ENCODE data around the gene SENP7. TPM values are rescaled to one million over a fixed set of nuclear protein-coding genes. Genes with fewer than 3 reads are reported as not detected.
"Not testable (repeated sequence)": the region's sequence is repeated elsewhere in the genome, so short reads cannot be mapped to it uniquely, and the experiment has no call there.

Gene SENP7
- total RNA-seq = 26.0 and 27.7 TPM in 2 replicates
- long read RNA-seq, full-length matches to known transcripts = 5 of 31 reads
- long read RNA-seq, partial matches to known transcripts = 12 of 31 reads
- long read RNA-seq, other reads (novel, unspliced or antisense) = 14 of 31 reads

- H3K4me1 Mint-ChIP-seq (ENCODE audit: unreplicated experiment) = peaks cover 30% of the 10 kb centered on the region
- peak; percentile 92 for DNase-seq (ENCODE audit: extremely low spot score, unreplicated experiment)
- H3K27ac Mint-ChIP-seq (ENCODE audit: unreplicated experiment) = peak within 1 kb of the TSS; percentile 99
- peak within 1 kb of the TSS; percentile 99 for H3K4me3 Mint-ChIP-seq (ENCODE audit: unreplicated experiment)
- peaks cover 12% of the 10 kb centered on the region for H3K27me3 Mint-ChIP-seq (ENCODE audit: unreplicated experiment)
- peaks cover 7% of the 10 kb centered on the region for H3K36me3 Mint-ChIP-seq (ENCODE audit: unreplicated experiment)
- no peak for TF ChIP-seq CTCF (IDR thresholded peaks at IDR 0.05)
- no peaks in the 10 kb centered on the region for H3K9me3 Mint-ChIP-seq (ENCODE audit: unreplicated experiment)
Observed at GRCh38 chr3:101512646-101513418, at the start of gene SENP7. TSS of gene SENP7 (minus strand) at chr3:101513212. CDS start at chr3:101513130, 82 bp downstream.

GRCh38 chr3:101561630-101562328 is 48.8 kb upstream of the SENP7 start, which contains the start of gene TRMT10C:
TSS of gene TRMT10C (plus strand) at chr3:101561868. CDS start at chr3:101564782, 2,914 bp downstream.
- Mint-ChIP-seq H3K27ac (ENCODE audit: unreplicated experiment) (peak within 1 kb of the TSS; percentile 98), H3K9me3 (ENCODE audit: unreplicated experiment) (peaks cover 3% of the 10 kb centered on the region), H3K4me1 (ENCODE audit: unreplicated experiment) (peaks cover 20% of the 10 kb centered on the region), H3K4me3 (ENCODE audit: unreplicated experiment) (peak within 1 kb of the TSS; percentile 98), H3K27me3 (ENCODE audit: unreplicated experiment) (peaks cover 6% of the 10 kb centered on the region), H3K36me3 (ENCODE audit: unreplicated experiment) (peaks cover 23% of the 10 kb centered on the region)
- peak; percentile 95 for DNase-seq (ENCODE audit: extremely low spot score, unreplicated experiment)
- no peak for TF ChIP-seq CTCF (IDR thresholded peaks at IDR 0.05)

- H3K27me3 Mint-ChIP-seq (ENCODE audit: unreplicated experiment) = peaks cover 36% of the 10 kb centered on the region
- no peak overlapping the region for H3K27ac Mint-ChIP-seq (ENCODE audit: unreplicated experiment)
- no peak for DNase-seq (ENCODE audit: extremely low spot score, unreplicated experiment)
- no peaks in the 10 kb centered on the region for H3K36me3 Mint-ChIP-seq (ENCODE audit: unreplicated experiment)
- TF ChIP-seq CTCF (IDR thresholded peaks at IDR 0.05) = no peak
- H3K9me3 Mint-ChIP-seq (ENCODE audit: unreplicated experiment) = peaks cover 3% of the 10 kb centered on the region
- no peak overlapping the region for H3K4me3 Mint-ChIP-seq (ENCODE audit: unreplicated experiment)
- H3K4me1 Mint-ChIP-seq (ENCODE audit: unreplicated experiment) = peaks cover 2% of the 10 kb centered on the region
Observed at GRCh38 chr3:101556064-101556463, 43.1 kb upstream of the SENP7 start.

- H3K4me3 Mint-ChIP-seq (ENCODE audit: unreplicated experiment); H3K9me3 Mint-ChIP-seq (ENCODE audit: unreplicated experiment); H3K27ac Mint-ChIP-seq (ENCODE audit: unreplicated experiment); H3K4me1 Mint-ChIP-seq (ENCODE audit: unreplicated experiment); H3K36me3 Mint-ChIP-seq (ENCODE audit: unreplicated experiment); DNase-seq (ENCODE audit: extremely low spot score, unreplicated experiment): not testable (repeated sequence)
- H3K27me3 Mint-ChIP-seq (ENCODE audit: unreplicated experiment) = peaks cover 38% of the 10 kb centered on the region
Observed at GRCh38 chr3:101553381-101553780, 40.4 kb upstream of the SENP7 start.

GRCh38 chr3:101551359-101552081 is 38.5 kb upstream of the SENP7 start:
- DNase-seq (ENCODE audit: extremely low spot score, unreplicated experiment); H3K9me3 Mint-ChIP-seq (ENCODE audit: unreplicated experiment); H3K4me3 Mint-ChIP-seq (ENCODE audit: unreplicated experiment); H3K4me1 Mint-ChIP-seq (ENCODE audit: unreplicated experiment); H3K36me3 Mint-ChIP-seq (ENCODE audit: unreplicated experiment); H3K27ac Mint-ChIP-seq (ENCODE audit: unreplicated experiment): not testable (repeated sequence)
- H3K27me3 Mint-ChIP-seq (ENCODE audit: unreplicated experiment) = peaks cover 43% of the 10 kb centered on the region

All from osteocyte (in vitro differentiated cells).